HEK293 (cell line): Measurements from ENCODE around the gene FSTL5.

Source experiments
- AEBP2 ChIP-seq: fragments of 450-650 bp; formaldehyde crosslinking; IDR thresholded peaks from 2 replicates; pipeline ENCODE4 v1.5.1; 2016; ENCODE audit warnings: missing biosample characterization, missing genetic modification characterization, borderline replicate concordance
- CTCF ChIP-seq: fragments of 450-650 bp; formaldehyde crosslinking; IDR thresholded peaks from 2 replicates; pipeline ENCODE4 v1.5.1; 2016; ENCODE audit warnings: missing biosample characterization, missing genetic modification characterization
- YY2 ChIP-seq: fragments of 450-650 bp; formaldehyde crosslinking; IDR thresholded peaks from 2 replicates; pipeline ENCODE4 v1.5.1; 2016; ENCODE audit warnings: missing biosample characterization, missing genetic modification characterization
- ZBTB48 ChIP-seq: fragments of 450-650 bp; formaldehyde crosslinking; IDR thresholded peaks from 2 replicates; pipeline ENCODE4 v1.5.1; 2016; ENCODE audit warnings: missing biosample characterization, missing genetic modification characterization
- ZFP3 ChIP-seq: fragments of 450-650 bp; formaldehyde crosslinking; IDR thresholded peaks from 2 replicates; pipeline ENCODE4 v1.5.1; 2016; ENCODE audit warnings: low read depth, missing biosample characterization, missing genetic modification characterization
- ZNF2 ChIP-seq: fragments of 450-650 bp; formaldehyde crosslinking; IDR thresholded peaks from 2 replicates; pipeline ENCODE4 v1.5.1; 2016; ENCODE audit warnings: missing biosample characterization, missing genetic modification characterization
- ZNF362 ChIP-seq: fragments of 450-650 bp; formaldehyde crosslinking; IDR thresholded peaks from 2 replicates; pipeline ENCODE4 v1.5.1; 2016; ENCODE audit warnings: missing biosample characterization, missing genetic modification characterization
- ZNF391 ChIP-seq: fragments of 450-650 bp; formaldehyde crosslinking; IDR thresholded peaks from 2 replicates; pipeline ENCODE4 v1.5.1; 2016; ENCODE audit warnings: low read depth, missing biosample characterization, missing genetic modification characterization, borderline replicate concordance
- ZNF433 ChIP-seq: fragments of 450-650 bp; formaldehyde crosslinking; IDR thresholded peaks from 2 replicates; pipeline ENCODE4 v1.5.1; 2016; ENCODE audit warnings: missing biosample characterization, missing genetic modification characterization, low read depth
- ZSCAN23 ChIP-seq: fragments of 450-650 bp; formaldehyde crosslinking; IDR thresholded peaks from 2 replicates; pipeline ENCODE4 v1.5.1; 2016; ENCODE audit warnings: missing biosample characterization, missing genetic modification characterization
- TF ChIP-seq, protein P1 (sequence below): sonication (generic); formaldehyde crosslinking; IDR thresholded peaks from 2 replicates; pipeline ENCODE4 v1.8.1; 2022; ENCODE audit warnings: mild to moderate bottlenecking, moderate library complexity, missing genetic modification reagents
- TF ChIP-seq, protein P2 (sequence below): fragments of 450-650 bp; formaldehyde crosslinking; IDR thresholded peaks from 2 replicates; pipeline ENCODE4 v1.5.0; 2017; ENCODE audit warnings: missing biosample characterization, missing genetic modification characterization, borderline replicate concordance

DNA sequence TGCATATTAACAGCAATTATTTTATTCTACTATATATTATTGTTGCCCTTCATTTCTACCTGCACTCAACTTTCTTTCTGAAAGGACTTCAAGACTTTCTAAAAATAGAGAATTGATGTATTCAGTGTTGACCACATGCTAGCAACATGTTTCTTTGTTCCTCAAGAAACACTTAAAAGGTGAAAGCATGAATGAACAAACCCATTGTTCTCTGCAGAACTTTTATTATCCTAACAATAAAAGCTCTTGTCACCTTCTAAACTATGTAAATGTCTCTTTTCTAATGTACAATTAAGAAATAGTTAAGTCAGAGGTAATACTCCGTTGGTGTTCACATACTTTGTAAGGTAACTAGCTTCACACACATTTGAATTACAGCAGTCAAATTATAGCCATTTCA is 638.7 kb downstream of the FSTL5 start:
- TF ChIP-seq ZNF2 (no peak), ZSCAN23 (tag by site-specific recombination) (no peak), ZBTB48 (tag by site-specific recombination) (no peak), ZFP3 (tag by site-specific recombination) (no peak), CTCF (tag by site-specific recombination) (no peak), AEBP2 (tag by site-specific recombination) (no peak), ZNF391 (tag by site-specific recombination) (no peak), ZNF433 (tag by site-specific recombination) (no peak), YY2 (tag by site-specific recombination) (no peak), ZNF362 (tag by site-specific recombination) (no peak)
- TF ChIP-seq, protein P1, sequence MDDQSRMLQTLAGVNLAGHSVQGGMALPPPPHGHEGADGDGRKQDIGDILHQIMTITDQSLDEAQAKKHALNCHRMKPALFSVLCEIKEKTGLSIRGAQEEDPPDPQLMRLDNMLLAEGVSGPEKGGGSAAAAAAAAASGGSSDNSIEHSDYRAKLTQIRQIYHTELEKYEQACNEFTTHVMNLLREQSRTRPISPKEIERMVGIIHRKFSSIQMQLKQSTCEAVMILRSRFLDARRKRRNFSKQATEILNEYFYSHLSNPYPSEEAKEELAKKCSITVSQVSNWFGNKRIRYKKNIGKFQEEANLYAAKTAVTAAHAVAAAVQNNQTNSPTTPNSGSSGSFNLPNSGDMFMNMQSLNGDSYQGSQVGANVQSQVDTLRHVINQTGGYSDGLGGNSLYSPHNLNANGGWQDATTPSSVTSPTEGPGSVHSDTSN (CRISPR knock-in tag), result no peak
- TF ChIP-seq, protein P2, sequence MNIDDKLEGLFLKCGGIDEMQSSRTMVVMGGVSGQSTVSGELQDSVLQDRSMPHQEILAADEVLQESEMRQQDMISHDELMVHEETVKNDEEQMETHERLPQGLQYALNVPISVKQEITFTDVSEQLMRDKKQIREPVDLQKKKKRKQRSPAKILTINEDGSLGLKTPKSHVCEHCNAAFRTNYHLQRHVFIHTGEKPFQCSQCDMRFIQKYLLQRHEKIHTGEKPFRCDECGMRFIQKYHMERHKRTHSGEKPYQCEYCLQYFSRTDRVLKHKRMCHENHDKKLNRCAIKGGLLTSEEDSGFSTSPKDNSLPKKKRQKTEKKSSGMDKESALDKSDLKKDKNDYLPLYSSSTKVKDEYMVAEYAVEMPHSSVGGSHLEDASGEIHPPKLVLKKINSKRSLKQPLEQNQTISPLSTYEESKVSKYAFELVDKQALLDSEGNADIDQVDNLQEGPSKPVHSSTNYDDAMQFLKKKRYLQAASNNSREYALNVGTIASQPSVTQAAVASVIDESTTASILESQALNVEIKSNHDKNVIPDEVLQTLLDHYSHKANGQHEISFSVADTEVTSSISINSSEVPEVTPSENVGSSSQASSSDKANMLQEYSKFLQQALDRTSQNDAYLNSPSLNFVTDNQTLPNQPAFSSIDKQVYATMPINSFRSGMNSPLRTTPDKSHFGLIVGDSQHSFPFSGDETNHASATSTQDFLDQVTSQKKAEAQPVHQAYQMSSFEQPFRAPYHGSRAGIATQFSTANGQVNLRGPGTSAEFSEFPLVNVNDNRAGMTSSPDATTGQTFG (tag by site-specific recombination), result no peak
